NOMO-1 (cell line): ENCODE results near the gene FGF7.
"Not testable (repeated sequence)": the region's sequence is repeated elsewhere in the genome, so short reads cannot be mapped to it uniquely, and the experiment has no call there.

ENCODE experiments used
- DNase-seq, 2 experiments: peaks; one replicate each; lab custom pipeline; 2025; ENCODE audit not compliant: unreplicated experiment in 2 of 2; lab: John Stamatoyannopoulos, UW

Gene FGF7

DNA sequence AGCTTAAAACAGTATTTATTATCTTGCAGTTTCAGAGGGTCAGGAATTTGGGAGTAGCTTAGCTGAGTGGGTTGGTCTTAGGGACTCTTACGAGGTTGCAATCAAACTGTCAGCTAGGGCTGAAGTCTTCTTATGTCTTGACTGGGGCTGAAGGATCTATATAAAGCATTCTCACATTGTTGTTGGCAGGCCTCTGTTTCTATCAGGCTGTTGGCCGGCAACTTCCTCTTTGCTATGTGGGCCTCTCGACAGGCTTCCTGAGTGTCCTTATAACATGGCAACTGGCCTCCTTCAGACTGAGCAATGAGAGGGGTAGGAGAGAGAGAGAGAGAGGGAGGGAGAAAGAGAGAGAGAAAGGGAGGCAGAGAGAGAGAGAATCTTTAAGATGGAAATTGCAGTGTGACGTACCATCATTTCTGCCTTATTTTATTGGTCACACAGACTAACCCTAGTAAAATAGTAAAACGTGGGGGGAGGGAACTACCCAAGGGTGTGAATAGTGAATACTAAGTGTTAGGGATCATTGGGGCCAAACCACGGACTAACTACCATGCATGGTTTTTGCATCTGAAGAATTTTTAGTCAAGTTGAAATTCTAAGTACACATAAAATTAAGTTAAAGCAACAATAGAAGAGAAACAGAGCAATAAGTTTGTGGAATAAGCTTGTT, 16.1 kb downstream of the FGF7 start:
- DNase-seq, result peak; percentile 91 to 93

DNA sequence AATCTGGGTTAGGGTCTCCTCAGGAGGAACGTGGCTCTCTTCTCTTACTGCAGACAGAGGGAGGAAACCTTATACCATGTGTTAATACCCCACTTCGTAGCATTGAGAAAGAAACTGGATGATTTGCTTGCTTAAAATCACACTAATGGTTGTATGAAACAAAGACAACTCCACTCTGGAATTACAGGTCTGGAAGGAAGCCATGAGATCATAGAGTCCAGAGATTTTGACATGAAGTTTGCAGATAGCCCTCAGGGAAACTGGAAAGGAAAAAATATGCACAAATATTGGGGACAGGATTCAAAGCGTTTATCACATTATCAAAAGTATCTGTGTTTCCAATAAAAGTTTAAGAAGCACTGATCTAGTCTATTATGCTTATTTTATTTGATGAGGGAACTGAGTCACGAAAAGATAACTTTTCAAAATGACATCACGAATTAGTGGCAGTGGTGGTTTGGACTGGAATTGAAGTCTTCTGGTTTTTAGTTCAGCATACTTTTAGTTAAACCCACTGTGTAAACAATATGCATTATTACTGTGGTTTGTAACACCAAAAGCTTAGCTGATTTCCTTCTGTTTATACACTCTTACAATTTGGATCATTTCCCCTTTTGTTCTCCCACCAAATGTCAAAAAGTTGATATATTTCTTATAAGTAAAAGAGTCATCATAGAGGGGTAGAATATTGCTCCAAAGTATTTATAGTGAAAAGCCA, 16.8 kb downstream of the FGF7 start:
- DNase-seq, result peak; percentile 31 to 86

DNA sequence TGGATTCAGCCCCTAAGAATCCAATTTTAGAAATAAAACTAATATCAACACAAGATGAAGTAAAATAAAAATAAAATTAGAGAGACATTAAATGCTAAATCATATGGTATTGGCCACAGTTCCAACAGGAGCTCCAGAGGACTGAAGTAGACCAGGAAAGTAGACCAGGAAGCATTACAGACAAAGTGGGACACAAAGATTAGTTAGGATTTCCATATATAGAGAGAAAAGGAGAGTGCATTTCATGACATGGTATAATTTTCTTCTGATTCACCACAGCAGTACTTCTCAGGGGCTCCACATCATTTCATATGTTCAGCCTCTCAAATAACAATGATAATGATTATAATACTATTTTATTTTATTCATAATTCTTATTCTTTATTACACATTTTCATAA, 18.3 kb downstream of the FGF7 start:
- DNase-seq, result no peak

DNA sequence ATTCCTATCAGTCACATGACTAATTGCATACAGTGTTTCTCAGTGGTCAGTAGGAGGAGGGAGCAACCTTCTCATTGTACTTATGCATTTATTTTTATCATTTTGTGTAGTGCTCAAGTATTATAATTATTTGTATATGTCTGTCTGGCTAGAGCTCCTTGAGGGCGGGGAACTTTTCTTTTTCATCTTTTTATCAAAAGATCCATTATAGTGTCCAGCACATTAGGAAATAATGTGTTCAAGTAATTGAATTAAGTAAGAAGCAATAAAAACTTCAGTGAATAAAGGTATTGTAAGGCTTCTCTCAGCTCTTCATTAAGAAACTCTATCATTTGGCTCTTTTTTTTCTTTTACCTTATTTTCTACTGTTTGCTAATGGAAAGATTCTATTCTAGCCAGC, 18.8 kb downstream of the FGF7 start:
- no peak for DNase-seq

DNA sequence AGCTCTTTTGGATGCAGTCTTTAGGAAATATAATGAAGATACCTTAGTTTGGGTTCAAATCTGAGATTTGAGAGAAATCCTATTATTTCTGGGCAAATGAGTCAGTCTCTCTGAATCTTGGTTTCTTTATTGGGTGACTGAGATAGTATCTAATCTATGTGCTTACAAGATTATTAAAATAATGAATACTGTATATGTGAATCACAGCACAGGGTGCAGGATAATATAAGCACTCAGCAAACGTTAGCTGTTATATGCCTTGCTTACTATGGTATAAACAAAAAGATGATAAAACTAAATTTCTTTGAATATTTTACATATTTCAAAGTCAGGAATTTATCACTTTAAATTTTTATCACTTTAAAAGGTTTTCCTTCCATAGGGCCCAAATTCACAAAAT, 29.6 kb downstream of the FGF7 start:
- DNase-seq, result no peak

DNA sequence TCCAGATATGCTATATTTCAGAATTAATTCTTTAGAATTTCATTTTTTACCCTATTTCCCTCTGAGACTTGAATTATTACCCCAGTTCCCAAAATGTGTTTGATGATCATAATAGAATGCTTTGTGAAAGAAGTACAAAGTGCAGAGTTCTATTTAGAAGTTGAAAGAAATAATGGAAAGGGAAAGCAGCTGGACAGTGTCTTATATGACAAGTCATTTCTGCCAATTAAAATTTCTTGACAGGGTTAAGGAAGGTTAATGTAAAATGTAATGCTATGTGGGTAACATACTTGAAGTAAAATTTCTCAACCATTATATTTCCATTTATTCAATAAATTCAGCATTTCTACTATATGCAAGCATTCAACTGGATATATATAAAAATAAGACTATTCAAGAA, 33.1 kb downstream of the FGF7 start:
- DNase-seq, result no peak

DNA sequence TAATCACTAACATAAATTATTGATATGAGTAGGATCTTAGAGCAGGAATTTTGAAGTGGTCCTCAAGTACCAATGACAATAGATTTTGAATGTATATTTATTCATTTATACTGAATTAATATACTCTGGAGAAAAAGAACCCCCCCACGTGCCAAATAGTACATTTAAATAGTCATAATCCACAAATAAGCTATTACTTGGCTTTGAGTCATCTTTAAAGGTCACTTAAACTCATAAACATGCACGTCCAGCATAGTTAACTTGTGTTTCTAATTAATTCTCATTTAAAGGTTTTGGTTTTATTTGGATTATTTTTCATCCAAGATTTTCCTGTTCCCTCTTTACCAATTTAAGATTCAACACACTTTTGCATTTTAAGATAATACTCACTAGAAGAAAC, 35.1 kb downstream of the FGF7 start:
- no peak for DNase-seq

DNA sequence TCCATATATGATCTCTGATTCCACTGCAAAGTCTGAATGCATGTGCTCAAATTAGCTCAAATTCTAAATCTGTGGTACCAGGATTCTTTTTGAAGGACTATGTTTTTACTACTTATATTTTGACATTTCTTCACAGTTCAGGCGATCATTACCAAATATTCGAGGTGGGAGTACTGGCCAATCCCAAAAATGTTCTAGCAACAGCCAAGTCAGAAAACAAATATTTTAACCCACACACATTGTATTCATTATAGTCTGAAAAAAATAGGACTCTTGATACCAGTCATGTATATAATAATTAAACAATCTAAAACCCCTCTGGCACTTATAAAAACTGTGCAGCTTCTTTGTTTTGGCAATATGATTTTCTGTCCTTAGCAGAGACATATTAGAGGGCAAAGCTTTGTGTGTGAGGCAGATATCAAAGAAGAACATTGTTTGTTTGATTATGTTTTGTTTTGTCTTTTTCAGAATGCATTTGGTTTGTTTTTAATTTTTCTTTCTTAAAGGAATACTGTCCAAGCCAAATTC, 37.4 kb downstream of the FGF7 start:
- no peak for DNase-seq

DNA sequence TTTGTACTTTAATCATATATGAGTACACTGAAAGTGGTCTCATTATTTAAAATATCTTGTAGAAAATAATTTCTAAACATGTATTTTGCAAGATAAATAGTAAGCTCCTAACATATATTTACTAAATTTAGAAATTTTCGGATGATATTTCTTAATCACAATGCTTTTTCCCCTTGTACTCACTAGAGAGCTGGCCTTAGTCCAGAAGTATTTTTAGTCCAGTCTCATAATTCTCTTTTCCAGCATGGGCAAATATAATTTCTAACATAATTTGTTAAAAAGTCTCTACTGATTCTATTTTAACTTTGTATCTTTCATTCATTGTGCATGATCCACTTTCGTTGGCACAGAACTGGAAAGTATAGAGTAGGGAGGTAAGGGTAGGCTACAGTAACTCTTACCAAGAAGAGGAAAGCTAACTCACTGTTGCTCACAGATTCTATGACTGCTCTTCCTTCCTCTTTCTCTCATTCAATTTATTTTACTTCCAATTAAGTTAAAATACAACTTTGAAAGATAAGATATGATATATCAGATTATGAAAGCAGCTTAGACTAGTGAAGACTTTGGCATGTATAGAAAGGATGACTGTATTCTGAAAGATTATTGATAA, 39.3 kb downstream of the FGF7 start:
- peak in 1 of 2 experiments; percentile 72 for DNase-seq

DNA sequence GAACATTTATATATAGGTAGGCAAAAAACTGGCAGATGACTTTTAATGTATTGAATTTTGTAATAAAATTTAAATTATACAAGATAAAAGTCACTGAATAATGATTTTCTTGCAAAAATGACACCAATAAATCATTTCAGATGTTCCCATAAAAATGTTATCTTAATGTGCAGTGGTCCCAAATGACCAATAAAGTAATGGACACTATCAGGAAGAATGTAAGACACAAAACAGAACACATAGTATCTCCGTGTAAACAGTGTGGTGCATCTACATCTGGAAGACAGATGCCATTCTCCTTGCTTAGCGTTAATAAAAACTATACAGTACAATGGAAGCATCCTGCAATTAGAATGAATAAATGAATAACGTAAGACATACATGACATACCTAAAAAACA, 41.5 kb downstream of the FGF7 start:
- no peak for DNase-seq

DNA sequence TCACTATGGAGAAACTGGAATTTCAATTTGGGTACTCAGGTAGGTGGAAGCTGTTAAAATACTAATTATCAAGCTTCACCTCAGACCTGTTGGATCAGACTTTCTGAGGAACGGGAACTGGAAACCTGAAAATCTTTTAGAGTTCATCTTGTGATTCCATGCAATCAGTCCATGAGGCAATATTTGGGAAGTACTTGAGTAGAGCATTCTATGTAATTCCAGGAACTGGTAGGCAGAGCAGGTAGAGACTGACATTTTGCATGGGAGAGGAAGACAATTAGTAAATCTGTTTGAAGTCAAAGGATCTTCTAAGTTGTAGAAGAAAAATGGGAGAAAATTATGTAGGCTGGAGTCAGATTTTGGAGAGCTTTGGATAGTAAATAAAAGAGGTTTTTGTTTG, 43.1 kb downstream of the FGF7 start:
- no peak for DNase-seq

DNA sequence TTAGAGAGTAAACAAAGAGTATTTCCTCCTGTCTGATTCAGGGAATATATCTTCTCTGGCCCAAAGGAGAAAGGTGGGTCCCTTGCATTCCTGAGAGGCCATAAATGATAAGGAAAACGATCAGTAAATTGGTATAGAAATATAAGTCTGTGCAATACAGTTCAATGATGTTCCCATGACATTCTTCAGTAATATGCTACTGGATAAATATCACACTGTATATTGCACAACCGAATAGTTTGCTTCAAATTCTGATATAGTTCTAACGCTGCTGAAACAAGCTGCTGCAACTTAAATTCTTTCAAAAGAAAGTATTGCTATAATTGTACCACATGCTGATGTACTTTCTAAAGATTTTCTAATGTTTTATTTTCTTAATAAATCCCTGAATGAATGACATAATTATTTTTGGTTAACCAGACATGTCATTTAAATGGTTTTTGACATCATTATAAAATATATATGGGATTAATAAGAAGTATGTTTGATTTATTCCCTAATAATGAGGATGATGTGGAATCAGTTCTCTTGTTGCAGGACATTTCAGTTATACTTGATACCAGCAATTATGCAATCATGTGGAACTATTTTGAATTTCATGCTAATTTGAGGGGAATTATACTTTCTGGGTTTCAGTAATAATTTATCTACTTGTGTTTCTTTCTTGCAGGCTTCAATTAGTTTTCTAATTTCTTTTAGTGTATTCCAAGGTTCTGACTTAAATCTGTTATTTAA, 44.9 kb downstream of the FGF7 start:
- no peak for DNase-seq

DNA sequence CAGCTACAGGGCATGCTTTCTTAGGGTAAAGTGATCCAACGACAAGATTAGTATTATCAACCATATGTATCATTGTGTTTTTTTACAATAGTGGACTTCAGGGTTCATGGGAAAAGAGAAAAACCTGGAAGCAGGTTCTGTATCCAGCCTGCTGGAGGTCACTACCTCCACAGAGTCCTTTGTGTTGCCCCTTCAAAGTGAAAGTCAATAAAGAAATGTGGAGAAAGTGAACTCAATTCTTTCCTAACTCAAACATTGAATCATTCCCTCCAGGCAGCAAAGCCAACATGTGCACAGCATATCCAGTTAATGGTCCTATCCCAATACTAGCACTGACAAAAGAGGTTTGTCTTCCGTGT, 45.4 kb downstream of the FGF7 start:
- no peak for DNase-seq

DNA sequence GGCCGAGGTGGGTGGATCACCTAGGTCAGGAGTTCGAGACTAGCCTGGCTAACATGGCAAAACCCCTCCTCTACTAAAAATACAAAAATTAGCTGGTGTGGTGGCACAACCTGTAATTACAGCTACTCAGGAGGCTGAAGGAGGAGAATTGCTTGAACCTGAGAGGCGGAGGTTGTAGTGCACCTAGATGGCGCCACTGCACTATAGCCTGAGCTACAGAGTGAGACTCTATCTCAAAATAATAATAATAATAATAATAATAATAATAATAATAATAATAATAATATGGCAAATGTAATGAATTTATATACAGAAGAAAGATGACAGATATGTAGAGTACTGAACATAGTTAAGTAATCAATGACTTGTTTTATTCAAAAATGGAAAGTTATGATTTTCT, 48.2 kb downstream of the FGF7 start:
- not testable (repeated sequence) for DNase-seq

DNA sequence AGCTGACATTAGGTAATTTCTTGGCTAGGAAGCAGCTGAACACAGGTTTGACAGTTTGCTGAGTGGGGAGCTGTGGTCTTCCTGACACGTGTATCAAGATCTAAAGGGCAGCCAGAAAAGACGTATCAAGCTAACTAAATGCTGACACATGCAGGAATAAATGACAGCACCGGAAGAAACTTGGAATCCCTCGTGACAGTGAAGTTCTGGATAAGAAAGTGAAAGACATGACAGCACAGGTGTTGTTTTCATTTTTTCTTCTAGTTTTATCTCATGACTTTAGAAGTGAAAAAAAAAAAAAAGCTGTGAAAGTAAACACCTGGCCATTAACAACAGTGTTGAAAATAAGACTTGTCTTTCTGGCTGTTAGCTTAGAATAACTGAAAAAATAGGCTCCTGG, 48.7 kb downstream of the FGF7 start:
- no peak for DNase-seq

DNA sequence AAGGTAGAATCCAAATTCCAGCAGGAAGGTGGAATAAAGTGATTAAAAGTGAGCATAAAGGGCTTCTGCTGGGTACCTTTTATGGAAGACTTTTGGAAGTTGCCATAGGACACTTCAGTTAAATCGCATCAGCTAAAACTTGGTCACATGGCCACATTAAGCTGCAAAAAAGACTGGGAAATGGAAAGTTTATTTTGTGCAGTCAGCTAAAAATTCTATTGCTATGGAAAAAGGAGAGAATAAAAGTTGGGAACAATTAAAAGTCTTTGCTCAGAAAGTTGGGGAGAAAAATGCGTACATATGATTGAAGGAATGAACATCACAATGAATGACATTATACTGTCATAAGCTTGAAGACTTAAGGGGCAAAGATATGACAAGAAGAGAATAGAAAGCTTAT, 49.3 kb downstream of the FGF7 start:
- no peak for DNase-seq

DNA sequence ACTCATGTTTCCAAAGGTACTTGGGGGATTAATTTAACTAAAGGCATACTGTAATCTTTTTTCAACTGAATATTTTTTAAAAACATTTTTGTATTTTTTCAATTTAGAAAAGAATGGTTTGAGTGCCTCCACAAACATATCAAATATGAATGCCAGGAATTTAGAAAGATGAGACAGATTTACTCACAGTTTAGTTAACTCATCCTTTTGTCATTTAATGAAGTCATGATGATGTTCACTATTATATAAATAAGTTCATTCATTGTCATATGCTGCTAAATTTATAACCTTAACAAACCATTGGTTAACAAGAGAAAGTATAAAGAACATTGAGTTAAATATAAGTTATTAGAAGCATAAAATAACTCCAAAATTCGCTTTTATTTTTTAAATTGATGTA, 50.0 kb downstream of the FGF7 start:
- DNase-seq, result no peak

DNA sequence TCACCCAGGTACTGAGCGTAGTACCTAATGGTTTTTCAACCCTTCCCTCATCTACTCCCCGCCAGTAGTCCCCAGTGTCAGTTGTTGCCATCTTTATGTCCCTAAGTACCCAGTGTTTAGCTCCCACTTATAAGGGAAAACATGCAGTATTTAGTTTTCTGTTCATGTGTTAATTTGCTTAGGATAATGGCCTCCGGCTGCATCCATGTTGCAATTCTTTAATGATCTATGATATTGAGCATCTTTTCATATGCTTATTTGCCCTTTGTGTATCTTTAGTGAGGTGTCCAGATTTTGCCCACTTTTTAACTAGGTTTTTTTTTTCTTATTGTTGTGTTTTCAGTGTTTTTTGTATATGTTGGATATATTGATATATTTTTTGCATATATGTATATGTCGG, 55.0 kb downstream of the FGF7 start:
- not testable (repeated sequence) for DNase-seq

DNA sequence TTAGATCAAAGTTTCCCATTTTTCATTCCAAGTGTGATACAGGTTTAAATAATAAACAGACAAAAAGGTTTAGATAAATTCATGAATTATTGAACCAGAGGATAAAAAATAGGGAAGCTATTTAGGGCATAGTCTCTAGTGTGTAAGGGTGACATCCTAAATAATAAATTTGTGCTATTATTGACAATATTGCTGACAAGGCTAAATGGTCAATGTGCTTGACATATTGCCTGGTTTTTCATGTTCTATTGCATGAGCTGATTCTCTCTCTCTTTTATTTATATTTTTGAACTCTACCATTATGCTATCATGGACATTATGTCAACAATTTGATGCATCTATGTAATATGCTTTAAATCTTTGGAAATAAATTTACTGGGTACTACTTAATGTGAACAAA, 55.9 kb downstream of the FGF7 start:
- not testable (repeated sequence) for DNase-seq

DNA sequence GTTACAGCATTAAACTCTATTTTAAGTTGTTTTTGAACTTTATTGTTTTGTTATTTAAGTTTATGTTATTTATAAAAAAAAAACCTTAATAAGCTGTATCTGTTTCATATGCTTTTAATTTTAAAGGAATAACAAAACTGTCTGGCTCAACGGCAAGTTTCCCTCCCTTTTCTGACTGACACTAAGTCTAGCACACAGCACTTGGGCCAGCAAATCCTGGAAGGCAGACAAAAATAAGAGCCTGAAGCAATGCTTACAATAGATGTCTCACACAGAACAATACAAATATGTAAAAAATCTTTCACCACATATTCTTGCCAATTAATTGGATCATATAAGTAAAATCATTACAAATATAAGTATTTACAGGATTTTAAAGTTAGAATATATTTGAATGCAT, 62.4 kb downstream of the FGF7 start:
- DNase-seq, result not testable (repeated sequence)

DNA sequence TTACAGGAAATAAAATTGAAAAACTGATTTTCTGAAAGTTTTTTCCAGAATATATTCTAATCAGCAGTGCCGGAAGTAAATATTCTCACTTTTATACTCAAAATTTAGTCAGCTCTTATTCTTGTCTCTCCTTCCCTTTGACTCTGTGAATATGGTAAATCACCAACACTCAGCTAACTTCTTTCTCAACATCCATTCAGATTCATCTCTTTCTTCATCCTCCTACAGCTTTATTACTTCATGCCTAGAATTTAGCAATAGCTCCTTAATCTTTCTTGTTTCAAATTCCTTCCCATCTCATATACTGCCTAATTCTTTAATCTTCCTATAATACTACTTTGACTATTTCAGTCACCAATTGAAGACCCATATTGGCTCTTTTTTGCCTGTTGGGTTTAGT, 67.9 kb downstream of the FGF7 start:
- peak in 1 of 2 experiments; percentile 7 for DNase-seq
